GM13977 (cell line): Measurements from ENCODE around the gene IVL.

Experiments used
- DNase-seq: peaks from one replicate; pipeline ENCODE4 v3.0.0; 2012; ENCODE audit warnings: low spot score
- CTCF ChIP-seq: IDR thresholded peaks from 2 replicates; pipeline ENCODE4 v1.5.1; 2012; ENCODE audit warnings: mild to moderate bottlenecking, control low read depth; ENCODE audit not compliant: insufficient read depth; ENCODE audit errors: extremely low read depth, missing control alignments
- in situ Hi-C: fragments of 300-500 bp; cut with MboI; formaldehyde crosslinking; loops from one replicate; pipeline ENCODE4 v1.12.0; 2022; ENCODE audit warnings: low sequenced_read_pairs, low pct_unique_long_range_greater_than_20kb, mixed read lengths, inconsistent platforms; ENCODE audit not compliant: unreplicated experiment

IVL gene

GRCh38 chr1:152866321-152866720, 42.0 kb upstream of the IVL start:
- DNase-seq = no peak
- in situ Hi-C loops = no loop called here
- no peak for TF ChIP-seq CTCF

GRCh38 chr1:152869808-152870419, 38.4 kb upstream of the IVL start:
- in situ Hi-C loops = loop anchor here (10.0 kb wide), 1 partner anchor 55 kb away; no protein-coding TSS in a partner anchor
- TF ChIP-seq CTCF = peak; percentile 85
- peak; percentile 76 for DNase-seq

DNA sequence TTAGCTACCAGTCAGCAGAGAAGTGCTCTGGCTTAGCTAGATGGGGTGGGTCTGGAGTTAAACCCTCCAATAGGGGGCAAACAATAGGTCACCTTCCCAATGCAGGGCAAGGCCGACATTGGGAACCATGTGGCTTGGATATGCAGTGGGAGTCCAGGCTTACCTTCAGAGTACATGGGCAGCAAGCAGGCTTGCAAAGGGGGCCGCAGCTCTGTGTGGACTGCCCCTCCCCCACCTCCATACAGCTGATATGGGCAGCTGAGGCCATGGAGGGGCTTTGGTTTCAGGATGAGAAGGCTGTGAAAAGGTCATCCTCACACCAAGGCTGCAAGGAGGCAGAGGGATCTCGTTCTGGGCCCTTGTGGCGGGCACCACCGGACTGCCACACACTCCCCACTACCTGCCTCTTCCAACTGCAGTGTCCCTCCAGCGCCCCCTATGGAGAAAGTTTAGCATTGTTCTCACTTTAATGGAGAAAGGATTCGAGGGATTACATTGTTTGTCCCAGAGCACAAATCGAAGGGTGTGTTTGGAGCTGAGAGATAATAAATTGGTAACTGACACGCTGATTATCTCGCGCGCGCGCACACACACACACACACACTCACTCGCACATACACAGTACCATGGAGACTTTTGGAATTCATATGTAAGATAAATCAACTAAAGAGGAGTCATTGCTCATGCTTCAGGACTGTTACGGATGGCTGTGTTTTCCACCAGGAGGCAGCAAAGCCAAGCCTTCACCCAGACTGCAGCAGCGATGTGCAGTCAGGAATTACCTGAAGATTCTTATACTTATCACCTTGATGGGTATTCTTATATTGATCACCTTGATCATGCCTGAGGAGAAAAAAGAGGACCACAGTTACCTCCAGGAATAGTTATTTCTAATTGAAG, 37.3 kb upstream of the IVL start:
- in situ Hi-C loops = loop anchor here (10.0 kb wide), 1 partner anchor 54 kb away; no protein-coding TSS in a partner anchor

GRCh38 chr1:152871731-152872126, 36.6 kb upstream of the IVL start:
- no peak for DNase-seq
- in situ Hi-C loops = loop anchor here (10.0 kb wide), 1 partner anchor 53 kb away; no protein-coding TSS in a partner anchor
- TF ChIP-seq CTCF = no peak

More for the DNA sequence above, 37.3 kb upstream of the IVL start:
- DNase-seq = no peak
- peak; percentile 50 for TF ChIP-seq CTCF

DNA sequence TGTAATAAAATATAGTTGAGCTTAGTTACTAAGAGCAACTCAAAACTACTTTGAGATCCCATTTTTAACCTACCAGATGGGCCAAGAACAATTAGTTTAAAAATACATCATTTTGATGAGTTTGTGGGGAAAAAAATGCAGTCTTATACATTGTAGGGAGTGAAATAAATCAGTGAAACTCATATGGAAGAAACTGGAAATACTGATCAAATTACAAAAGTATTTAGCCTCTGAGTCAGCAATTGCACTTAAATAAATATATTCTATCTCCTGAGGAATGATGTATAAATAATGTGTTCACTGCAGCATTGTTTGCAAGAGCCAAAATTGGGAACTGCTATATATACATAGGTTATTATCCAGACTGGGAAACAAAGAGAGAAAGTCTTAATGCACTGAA, 34.9 kb upstream of the IVL start:
- no peak for DNase-seq
- in situ Hi-C loops = loop anchor here (10.0 kb wide), 1 partner anchor 51 kb away; no protein-coding TSS in a partner anchor
- TF ChIP-seq CTCF = no peak

GRCh38 chr1:152876827-152877226, 31.5 kb upstream of the IVL start:
- in situ Hi-C loops = loop anchor here (10.0 kb wide), 1 partner anchor 48 kb away; no protein-coding TSS in a partner anchor
- DNase-seq = no peak
- TF ChIP-seq CTCF = no peak
